HS-27A (cell line): ENCODE measurements around the gene HPSE.
"Not testable (repeated sequence)": the region's sequence is repeated elsewhere in the genome, so short reads cannot be mapped to it uniquely, and the experiment has no call there.

ENCODE experiments used
- DNase-seq: peaks from one replicate; pipeline ENCODE4 v3.0.0-alpha.2; 2012; ENCODE audit warnings: low read depth, missing footprints

HPSE gene

DNA sequence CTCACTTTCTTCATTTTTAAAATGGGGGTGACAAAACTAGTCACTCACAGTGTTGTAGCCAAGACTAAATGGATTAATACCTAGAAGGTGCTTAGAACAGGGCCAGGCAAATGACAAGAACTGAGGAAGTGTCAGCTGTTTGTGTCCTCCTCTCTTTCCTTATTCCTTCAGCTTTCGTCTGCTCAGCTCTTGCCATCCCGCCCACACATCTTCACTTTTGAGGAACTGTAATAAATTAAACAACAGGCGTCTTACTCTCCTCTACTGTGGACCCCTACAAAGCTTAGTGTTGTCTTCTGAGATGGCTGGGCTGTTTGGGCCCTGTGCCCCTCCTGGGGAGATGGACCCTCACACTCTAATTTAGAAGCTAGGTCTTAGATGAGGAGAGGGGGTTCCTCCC lies 2.7 kb downstream of the HPSE start:
- DNase-seq, result no peak

DNA sequence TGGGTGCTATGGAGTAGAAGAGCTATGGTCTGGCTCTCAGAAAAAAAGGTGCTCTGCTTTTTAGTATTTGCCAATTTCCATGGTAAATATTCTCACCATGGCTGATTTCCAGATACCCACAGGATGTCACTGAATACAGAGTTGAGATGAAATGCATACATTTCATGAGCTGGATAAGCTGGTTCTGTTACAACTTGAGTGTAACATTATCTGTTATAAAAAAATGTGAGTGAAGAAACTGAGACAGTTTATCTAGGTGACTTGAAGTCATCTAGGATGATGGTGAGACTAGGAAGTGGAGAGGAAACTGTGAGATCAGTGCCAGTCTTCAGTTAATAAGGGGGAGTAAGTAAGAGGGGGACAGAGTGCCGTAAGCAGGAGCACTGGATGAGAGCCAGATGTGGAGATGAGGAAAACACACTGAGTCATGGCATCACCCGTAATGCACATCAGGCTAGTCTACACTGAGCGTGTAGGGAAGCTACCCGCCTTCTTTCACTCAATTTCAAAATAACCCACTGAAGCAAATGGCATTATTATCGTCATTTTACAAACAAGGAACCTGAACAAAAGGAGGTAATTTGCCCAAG lies 5.0 kb downstream of the HPSE start:
- no peak for DNase-seq

DNA sequence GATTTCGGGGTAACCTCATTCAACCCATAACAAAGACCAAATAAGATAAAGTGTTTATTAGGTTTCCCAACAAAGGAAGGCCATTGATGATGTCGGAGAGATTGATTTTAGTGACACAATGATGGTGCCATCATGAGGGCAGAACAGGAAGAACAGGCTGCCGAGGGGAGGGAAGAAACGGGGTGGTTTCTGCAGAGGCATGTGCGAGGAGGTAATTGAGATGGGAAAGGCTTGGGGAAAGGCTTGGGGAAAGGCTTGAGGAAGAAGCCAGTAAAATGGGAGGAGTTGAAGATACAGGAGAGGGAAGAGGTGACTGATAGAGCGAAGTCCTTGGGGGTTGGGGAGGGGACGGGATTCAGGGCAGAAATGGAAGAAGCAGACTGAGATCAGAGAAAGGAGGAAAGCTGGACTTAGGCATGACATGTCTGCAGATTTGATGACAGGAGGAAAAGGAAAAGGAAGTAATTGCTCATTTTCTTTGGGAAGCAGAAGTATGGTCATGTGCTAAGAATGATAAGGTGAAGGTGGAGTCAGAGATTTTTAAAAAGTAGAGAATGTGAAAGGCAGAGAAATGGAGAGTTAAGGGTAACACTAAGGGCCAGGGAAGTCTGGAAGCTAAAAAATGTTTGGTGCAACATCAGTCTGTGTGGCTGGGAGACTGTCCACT lies 6.0 kb downstream of the HPSE start:
- no peak for DNase-seq

DNA sequence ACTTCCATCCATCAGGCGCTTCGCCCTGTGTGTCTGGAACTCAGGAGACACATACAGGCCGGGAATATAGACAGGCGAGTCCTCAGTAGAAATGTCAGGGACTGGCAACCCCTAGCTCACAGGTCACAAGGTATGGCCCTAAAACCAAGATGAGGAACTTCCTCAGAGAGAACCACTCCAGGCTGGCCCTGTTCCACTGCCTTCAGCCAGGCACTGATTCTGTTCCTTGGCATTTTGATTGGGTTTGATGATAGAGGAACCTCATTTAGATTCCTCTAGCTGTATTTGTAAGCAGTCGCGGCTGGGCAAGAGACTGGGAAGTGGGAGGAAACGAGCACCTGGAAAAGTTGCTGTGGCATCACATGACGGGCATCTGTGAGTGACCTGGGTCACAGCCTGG lies 8.1 kb downstream of the HPSE start:
- DNase-seq, result no peak

DNA sequence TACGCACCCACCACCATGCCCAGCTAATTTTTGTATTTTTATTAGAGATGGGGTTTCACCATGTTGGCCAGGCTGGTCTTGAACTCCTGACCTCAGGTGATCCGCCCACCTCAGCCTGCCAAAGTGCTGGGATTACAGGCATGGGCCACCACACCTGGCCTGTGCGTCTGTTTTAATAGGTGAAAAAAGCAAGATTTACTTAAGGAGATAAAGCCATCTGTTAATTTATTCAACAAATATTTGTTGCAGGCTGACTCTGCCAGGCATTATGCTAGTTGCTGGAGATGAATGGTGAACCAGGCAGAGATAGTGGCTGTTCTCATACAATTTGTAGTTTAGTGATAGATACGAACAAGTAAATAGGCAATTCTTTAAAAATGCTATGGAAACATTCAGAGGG lies 9.3 kb downstream of the HPSE start:
- not testable (repeated sequence) for DNase-seq

DNA sequence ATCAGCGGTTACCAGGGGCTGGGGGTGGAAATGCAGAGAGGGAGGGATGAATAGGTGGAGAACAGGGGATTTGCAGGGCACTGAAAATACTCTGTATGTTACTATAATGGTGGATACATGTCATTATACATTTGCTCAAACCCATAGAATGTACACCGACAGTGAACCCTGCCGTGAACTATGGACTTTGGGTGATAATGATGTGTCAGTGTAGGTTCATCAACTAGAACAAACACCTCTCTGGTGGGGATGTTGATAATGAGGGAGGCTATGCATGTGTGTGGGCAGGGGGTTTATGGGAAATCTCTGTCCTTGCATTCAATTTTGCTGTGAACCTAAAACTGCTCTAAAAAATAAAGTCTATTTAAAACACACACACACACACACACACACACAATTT lies 11.5 kb downstream of the HPSE start:
- no peak for DNase-seq

DNA sequence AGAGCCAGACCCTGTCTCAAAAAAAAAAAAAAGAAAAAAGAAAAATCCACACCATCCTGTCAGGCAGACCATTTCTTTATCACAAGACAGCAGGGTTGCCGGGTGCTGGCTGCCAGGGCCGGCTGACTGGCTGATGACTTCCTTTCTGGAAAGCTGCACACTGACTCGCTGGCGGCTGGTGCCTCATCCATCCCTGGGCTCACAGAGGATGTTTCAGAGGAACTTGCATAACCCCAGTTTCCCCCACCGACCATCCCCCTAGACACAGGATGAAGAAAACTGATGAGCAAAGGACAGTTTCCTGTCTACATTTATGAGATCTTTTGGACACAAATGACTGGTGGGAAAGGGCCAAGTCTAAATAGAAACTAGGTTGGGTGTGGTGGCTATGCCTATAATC lies 14.1 kb downstream of the HPSE start:
- DNase-seq, result no peak

DNA sequence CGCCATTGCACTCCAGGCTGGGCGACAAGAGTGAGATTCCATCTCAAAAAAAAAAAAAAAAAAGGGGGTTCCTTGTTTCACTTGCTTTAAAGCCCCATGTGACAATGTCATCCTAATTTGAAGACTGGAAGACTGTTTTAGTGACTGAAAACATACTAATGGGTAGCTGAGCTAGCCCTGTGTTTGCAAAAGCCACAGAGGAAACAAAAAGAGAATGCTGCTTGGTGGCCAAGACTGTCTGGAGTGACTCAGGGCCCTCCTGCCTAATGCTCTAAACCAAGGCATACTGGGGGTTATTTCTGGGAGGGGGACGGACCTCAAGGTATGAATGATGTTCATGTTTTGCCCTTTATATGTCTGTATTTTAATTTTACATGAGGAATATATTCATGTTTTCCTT lies 16.0 kb downstream of the HPSE start:
- no peak for DNase-seq

DNA sequence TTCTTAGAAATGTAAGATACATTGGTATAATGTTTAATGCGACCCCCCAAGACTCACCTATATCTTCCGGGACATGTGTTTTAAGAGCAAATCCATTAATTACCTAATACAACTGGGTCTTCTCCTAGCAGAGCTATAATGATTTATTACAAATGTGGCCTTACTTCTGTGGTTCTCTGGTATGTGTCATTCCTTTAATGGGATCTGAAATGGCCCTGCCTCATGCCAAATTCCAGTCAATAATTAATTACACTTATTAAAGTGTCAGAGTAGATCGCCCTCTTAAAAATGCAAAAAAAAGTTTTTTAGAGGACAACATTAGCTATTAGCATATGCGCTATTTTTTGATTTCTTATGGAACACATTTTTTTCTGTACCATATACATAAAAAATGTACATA lies 17.0 kb downstream of the HPSE start:
- DNase-seq, result no peak

DNA sequence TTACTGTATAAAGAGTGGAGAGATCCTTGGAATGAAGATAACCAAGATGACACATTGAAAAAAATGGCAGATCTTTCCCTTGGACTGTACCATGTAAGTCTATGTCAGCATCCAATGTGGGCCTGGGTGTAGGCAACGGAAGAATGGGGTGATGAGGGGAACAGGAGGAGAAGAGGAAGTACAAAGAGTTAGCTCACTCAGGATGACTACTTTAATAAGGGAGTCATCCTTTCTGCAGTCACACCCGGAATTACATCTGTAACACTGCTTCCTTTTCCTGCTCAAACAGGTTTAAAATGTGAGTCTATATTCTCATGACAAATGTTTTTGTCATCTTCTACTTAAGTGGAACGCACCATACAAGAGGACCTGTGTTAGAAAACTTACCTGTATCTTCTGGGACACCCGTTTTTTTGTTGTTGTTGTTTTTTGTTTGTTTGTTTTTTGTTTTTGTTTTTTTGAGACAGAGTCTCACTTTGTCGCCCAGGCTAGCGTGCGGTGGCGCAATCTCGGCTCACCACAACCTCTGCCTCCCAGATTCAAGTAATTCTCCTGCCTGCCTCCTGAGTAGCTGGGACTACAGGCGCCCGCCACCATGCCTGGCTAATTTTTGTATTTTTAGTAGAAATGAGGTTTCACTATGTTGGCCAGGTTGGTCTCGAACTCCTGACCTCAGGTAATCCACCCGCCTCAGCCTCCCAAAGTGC lies 18.0 kb downstream of the HPSE start:
- no peak for DNase-seq

DNA sequence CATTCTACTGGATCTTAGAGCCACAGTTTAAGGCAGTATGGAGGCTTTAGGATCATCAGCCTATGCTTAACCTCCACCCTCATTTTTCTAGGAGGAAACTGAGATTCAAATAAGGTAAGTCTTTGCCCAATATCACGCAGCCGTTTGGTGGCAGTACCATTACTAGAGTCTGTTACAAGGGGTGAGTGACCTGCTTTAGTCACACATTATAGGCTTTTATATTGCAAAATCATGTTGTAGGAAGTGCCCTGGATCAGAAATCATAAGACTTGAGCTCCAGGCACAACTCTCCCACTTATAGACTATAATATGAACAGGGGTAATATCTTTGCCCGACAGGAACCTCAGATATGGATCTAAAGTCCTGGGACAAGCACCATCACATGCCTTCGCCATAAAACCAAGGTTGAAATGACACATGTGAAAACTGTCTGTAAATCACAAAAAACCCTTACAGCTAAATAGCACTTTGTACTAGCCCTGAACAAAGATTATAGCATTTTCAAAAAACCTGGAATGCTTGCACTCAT lies 19.2 kb downstream of the HPSE start:
- DNase-seq, result no peak

DNA sequence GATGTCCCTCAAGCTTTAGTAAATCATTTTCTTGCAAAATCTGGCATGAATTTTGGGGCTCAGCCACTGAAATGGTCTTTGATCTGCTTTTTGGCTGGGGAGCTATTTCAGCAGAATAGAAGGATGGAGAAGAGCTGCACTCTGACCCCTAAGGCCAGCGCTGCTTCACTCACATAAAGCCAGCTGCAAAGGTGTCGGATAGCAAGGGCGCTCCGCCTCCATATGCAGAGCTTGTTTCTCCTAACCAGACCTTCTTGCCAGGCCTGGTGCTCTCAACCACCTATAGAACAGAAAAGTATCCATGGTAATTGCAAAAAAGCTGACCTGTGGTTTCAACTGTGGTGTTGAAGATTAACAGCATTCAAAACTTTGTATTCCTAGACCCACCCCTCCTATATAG lies 26.0 kb downstream of the HPSE start:
- DNase-seq, result no peak

DNA sequence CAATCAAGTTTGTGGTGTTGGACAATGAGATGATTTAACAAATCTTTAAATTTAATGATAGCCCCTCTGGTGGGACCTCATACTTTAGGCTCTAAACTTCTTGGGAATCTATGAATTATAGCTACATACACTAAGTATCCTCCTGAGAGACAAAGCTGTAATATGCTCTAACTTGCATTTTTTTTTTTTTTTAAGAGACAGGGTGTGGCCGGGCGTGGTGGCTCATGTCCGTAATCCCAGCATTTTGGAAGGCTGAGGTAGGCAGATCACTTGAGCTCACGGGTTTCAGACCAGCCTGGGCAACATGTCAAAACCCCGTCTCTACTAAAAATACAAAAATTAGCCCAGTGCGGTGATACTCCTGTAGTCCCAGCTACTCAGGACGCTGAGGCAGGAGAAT lies 26.7 kb downstream of the HPSE start:
- DNase-seq, result no peak

DNA sequence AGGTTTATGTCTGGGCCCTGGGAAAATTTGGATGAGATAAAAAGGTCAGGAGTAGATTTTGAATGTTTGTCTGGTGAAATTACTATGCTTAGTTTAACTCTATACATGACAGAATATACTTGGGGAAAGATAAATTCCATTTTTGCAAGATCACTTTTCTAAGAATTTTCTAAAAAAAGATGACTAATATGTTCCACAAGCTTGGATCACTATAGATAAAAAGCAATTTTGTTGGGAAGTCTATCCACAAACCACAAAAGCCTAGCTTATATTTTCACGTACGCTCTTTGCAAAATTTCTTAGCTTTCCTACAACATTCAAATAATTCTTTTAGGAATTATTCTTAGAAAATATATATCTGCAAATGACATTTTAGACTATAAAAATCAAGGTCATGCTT lies 29.5 kb downstream of the HPSE start:
- DNase-seq, result no peak

DNA sequence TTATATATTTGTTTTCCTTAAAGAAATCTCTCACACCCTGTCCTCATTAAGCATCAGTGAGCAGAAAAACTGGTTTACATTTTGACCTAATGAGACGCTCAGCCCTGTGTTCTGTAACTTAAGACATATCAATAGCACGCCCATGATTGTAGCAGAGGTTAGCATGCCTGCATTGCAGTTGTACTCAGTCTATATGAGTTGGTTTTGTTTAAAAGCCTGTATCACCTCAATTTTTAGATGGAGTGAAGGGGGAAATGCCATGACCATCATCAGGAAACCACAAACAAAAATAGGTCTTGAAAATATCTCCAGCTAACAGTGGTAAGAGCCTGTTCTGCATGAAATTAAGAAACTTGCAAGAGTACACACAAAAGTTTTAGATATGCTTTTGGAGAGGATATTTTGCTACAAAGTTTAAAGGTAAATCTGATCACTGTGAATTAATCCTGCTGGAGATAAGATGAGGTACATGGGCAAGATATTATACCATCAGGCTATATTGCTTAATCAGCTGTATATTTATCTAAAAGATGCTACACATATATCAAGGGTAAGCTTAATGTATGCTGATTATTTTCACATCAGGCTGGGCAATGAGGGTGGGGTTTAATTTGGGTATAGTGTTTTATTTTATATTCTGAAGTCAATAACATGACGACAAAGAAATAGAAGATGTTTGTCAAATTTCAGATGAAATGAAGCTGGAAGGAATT lies 36.9 kb downstream of the HPSE start:
- no peak for DNase-seq

DNA sequence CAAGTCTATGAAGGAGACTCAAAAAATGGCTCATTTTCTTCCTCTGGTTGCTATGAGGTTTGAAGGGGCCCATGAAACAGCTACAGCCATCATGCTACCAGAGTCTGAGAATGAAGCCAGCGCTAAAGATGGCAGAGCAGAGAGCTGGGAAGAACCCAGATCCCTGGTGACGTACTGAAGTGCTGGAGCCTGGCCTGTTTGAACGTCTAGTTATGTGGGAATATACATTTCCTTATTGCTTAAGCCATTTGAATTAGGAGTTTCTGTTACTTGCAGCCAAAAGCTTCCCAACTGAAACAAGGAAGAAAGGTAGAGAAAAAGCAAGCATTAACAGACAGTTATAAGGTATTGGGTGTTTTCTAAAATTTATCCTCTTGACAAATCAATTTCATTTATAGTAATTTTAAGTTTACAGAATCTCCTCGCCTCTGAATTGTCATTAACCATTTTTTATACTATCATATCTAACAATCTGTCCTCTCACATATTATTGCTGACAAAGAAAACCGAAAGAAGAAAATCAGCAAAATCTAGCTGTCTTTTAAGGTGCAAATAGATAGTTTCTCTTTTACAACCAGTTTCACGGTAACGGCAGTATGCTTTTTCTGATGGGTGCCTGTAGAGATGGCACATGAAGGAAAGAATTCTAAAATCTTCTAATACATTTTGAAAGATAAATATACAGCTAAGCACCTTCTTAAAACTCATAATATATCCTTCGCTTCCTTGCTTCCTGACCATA lies 41.2 kb downstream of the HPSE start:
- DNase-seq, result no peak

DNA sequence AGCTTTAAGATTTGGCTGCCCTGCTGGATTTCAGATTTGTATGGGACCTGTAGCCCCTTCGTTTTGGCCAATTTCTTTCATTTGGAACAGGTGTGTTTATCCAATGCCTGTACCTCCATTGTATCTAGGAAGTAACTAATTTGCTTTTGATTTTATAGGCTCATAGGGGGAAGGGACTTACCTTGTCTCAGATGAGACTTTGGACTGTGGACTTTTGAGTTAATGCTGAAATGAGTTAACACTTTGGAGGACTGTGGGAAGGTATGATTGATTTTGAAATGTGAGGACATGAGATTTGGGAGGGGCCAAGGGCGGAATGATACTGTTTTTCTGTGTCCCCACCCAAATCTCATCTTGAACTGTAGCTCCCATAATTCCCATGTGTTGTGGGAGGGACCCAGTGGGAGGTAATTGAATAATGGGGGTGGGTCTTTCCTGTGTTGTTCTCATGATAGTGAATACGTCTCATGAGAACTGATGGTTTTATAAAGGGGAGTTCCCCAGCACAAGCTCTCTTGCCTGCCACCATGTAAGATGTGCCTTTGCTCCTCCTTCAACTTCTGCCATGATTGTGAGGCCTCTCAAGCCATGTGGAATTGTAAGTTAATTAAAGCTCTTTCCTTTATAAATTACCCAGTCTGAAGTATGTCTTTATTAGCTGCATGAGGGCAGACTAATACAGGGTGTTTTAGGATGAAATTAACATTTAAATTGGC lies 44.4 kb downstream of the HPSE start:
- not testable (repeated sequence) for DNase-seq

DNA sequence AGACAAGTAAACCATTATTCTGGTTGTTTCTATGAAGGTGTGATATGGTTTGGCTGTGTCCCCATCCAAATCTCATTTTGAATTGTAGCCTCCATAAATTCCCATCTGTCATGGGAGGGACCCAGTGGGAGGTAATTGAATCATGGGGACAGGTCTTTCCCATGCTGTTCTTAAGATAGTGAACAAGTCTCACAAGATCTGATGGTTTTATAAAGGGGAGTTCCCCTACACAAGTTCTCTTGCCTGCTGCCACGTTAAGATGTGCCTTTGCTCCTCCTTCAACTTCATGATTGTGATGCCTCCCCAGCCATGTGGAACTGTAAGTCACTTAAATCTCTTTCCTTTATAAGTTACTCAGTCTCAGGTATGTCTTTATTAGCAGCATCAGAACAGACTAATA lies 46.3 kb downstream of the HPSE start:
- DNase-seq, result not testable (repeated sequence)

DNA sequence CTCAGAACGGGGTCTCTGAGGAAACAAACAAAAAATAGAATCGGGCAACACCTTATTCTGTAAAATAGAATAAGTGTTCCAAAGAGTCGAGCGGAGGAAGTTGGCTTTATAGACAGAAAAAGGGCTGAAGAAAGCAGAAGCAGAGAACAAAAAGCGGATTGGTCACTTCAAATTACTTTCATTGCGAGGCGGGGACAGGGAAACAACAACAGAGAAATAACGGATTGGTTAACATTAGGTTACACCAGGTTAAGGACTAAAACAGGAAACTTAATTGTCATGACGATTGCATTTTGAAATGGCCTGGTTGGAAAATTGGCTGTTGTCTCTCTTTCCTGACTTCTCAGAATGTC lies 49.6 kb downstream of the HPSE start:
- no peak for DNase-seq

DNA sequence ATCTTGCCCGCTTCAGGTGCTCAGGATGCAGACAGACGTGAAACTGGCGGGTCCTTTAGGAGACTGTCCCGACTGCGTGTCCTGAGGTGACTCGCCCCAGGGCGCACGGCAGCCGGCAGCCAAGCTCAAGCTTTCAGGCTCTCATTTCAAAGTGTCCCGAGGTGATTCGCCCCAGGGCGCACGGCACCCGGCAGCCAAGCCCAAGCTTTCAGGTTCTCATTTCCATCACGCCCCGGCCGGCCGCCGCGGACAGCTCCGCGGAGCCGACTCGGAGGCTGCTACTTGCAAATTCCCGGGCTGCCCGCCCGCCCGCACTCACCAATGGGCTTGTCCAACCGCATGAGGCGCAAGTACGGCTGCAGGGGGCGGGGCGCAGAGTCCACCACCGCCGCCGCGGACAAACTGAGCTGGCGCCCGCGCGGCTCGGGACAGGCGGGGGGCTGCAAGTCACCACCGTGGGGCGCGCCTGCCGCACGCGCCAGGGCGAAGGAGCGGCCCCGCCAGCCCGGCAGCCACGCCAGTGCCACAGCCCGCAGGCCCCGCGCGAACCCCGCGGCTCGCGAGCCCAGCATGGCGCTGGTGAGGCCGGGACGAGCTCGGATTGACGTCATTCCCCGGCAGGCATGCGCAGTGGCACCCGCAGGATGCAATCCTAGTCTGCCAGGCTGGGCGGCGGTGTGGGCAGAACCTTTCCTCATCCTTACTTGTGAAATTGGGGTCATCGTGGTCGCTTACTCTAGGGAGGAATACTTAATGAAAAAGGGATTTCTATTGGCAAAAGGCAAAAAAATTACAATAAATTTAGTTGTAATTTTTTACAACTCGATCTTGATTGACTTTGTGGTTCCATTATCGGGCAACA lies 50.2 kb downstream of the HPSE start, which contains the start of gene COQ2:
Gene COQ2, minus strand, starts transcription at position 606 of the 862 bp plus-strand sequence. Its CDS starts 34 bp downstream, at position 572.
- peak; percentile 81 for DNase-seq
